HG03139 (cell line): Measurements from ENCODE around the gene RAPGEF3.

ENCODE experiments used
- ATAC-seq: cut with Tn5 transposase; IDR thresholded peaks from one replicate; pipeline ENCODE4 v1.9.1; 2021; ENCODE audit not compliant: unreplicated experiment

Gene RAPGEF3

DNA sequence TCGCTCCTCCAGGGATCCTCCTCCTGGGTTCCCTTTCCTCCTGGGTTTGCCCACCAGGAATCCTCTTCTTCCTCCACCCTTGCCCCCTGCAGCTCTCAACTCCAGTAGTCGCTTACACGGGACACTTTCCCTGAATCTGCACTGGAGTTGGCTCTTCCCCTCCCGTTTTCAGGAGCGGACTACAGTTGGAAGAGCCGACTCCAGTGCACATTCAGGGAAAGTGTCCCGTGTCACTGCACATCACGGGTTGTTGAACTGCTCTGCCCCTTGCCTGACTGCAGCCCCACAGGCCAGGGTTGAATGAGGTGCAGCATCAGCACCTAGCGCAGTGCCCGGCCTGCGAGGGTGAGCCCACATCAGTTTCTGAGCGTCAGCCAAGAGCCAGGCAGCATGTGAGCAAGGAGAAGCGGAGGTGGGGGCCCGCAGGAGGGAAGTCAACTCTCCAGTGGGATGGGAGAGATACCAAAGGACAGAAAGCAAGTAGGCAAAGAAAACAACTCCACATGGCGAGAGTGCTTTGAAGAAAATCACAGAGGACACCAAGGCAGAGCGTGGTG lies 13.1 kb downstream of the RAPGEF3 start:
- ATAC-seq = no peak

DNA sequence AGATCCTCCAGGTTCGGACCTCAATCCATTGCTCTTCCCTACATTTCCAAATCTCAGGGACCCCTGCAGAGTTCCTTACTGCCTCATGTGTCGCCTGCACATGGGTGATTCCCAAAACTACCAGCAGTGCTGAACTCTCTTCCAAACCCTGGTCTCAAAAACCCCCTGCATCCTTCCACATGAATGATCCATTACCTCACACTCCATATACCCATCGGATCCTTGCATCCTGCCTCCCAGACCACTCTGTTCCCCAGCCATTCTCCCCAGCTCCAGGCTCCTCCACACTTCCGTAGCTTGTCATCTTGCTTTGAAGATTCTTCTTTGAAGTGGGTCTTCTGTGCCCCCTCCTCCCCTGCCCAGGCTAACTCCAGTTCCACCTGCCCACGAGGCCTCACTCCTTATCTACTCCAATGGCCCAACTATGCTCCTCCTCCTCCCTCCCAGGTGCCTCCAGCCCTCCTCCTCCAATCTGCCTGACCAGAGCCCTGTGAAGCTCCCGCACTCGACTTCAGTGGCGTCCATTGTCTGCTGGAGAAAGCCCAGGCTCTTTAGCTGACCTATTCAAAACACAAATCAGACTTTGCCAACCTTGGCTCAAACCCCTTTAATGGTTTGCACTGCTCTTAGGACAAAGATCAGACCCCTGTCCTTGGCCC lies 13.8 kb downstream of the RAPGEF3 start:
- ATAC-seq = no peak

DNA sequence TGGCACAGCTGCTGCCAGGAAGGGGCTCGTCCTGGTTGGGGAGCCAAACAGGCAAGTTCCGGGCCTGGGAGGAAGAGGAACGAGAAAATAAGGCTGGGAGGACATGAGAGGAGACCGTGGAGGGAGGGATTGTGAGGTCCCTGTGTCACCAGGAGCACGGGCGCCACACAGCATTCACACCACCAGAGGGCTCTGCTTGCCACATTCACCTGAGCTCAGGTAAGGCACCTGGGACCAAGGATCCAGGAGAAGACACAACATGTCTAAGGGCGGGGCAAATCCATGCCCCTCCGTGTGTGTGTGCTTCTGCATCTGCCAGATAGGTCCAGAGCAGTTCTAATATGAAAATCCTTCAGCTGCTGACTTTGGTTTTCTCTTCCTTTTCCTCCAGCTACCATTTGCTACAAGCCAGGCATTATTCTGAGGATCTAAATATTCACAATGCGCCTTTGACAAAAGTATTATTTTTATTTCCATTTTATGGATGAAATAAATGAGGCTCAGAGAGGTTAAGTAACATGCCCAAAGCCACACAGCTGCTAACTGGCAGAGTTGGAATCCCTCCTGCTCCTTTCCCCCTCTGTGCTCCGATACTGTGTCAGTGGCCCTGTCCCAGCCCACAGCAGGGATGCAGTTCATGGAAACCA lies 14.6 kb downstream of the RAPGEF3 start:
- ATAC-seq = no peak

DNA sequence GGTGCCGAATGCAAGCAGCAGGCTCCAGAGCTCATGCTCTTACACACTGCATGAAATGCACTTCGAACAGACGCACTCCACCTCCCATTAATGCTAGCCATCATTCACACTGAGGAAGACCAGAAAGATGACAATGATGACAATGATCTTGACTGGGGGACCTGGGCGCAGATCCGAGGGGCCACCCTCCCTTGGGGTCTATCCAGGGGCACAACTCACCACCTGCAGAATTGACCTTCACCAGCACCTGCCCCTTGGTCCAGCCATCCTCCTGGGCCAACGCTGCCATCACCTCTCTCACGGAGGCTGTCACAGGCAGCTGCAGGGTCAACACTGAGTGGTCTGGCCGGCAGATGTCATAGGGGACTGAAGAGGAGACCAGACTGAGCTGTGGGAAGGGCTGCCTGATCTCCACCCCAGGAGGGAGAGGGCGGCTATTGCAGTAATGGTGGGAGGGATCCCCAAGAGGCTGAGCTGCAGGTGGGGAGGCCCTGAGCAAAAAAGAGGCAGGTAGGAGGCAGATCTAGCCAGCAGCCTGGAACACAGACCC lies 15.3 kb downstream of the RAPGEF3 start:
- ATAC-seq = no peak

DNA sequence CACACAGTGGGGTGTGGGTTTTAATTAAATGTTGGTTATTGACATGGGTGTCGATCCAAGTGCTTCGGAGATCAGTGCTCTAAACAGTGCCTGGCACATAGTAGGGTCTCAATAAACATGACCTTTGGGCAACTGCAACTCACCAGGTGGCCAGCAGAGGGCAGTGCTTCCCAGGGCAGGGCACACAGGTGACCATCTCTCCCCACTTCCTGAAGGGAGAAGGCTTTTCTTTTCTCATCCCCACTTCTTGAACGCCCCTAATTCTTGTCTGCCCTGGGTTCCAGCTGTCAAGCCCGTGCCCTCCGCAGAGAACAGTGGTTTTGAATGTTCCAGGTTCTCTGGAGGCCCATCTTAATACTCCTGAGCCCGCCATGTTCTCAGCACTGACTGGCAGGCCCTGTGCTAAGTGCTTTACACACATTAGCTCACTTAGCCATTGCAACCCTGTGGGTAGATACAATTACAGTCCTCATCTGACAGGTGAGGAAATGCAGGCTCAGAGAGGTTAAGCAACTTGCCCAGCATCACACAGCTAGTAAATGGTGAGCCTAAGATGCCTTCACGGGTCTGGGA lies 16.3 kb downstream of the RAPGEF3 start:
- ATAC-seq = no peak

DNA sequence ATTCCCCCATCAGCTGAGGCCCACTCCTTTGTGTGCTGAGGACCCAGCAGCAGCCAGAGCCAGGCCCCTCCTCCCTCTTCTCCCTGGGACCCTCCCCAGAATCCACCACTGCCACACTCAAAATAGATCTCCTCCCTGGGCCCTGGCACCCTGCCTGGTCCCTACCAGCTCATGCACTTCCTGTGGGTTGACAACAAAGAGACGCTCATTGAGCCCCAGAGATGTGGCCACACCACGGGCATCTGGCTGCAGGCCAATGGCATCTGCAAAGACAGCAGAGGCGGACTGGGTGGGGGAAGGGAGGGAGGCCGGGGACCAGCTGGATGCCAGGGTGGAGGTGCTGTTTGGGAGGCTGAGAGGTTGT lies 17.4 kb downstream of the RAPGEF3 start:
- no peak for ATAC-seq

DNA sequence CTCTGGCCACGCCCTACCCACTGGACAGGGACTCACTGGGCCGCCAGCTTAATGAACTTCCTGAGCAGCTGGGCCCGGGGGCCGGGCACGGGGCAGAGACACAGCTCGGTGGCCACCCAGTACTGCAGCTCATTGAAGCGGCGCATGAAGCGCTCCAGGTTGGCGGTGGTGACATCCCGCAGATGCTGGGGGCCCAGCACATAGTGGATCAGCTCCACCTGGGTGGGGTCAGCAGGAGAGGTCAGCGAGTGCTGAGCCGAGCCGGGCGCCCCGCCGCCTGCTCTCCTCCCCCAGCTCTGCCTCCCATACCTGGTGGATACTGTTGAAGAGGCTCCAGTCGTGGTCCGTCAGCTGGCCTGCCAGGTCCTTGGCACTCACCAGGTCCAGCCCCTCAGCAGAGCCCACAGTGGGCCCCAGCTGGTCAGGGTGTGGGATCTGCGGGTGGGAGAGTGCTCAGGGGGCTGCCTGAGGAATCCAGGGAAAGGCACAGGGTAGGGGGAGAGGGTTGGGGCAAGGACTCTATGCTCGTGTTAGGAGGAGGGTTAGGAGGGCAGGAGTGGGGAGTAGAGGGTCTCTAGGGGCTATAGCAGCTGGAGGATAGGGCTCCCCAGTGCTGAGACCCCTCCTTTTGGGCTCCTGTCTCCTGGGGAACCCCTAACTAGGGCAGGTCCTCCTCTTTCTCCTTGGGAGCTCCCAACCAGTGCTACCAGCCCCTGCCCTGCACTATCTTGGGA lies 17.9 kb downstream of the RAPGEF3 start:
- peak; percentile 39 for ATAC-seq

DNA sequence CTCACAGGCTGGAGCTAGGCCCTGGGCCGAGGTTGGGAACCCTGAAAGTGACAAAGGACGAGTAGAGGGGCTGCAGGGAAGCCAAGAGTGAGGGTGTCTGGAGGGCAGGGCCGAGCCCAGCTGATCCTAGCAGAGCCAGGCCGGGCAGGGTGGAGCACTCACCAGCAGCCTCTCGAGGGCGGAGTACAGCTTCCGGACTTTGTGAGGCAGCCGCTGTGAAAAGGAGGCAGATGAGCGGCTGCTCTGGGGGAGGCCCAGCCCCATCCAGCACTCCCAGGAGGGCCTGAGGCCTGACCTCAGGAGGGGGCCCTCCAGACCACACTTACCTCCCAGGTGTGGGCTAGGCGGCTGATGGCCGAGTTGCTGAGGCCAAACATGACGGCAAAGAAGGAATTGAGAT lies 18.7 kb downstream of the RAPGEF3 start:
- ATAC-seq = peak; percentile 57

DNA sequence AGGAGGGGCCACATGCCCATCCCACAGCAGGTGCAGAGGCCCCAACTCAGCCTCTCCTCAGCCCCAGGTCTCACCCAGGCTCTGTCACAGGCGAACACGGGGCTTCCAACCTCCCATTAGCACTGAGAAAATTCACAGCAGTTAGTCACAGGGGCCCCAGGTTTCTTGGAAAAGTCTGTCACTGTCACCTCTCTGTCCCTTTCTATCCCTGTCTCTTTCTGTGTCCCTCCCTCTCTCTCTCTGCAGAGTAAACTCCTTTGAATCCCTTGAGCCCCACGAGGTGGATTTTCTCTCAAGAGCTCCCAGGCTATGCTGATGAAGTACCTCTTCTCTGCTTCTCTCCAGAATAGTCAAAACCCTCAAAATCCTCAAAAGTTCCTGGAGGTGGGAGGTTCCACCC lies 19.4 kb downstream of the RAPGEF3 start:
- ATAC-seq = no peak

DNA sequence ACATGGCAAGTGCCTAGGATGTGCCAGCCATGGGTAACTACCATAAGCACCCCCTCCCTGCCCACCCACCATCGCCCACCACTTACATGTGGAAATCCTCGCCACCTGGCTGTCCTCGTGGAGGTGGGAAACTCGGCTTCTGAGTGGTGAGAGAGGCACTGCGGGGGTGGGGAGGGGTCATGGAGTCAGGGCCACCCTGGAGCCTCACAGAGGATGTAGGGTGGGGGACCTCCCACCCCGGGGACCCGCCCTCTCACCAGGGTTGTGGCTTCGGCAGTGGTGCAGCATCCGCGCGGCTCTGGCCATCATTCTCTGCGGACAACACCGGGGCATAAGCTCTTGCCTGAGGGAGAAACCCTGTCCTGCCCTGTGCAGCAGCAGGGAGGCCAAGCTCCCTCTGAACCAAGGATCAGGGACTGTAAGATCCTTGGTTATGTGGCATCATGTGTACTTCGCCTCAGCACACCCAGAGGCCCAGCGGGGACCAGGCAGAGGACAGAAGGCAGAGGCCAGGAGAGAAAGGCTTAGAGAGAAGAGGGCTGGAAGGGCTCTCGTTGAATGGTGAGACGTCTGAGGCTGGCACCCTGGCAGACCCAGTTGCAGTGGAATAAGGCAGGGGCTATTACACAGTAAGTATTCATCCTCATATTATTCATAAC lies 20.6 kb downstream of the RAPGEF3 start:
- ATAC-seq = no peak

DNA sequence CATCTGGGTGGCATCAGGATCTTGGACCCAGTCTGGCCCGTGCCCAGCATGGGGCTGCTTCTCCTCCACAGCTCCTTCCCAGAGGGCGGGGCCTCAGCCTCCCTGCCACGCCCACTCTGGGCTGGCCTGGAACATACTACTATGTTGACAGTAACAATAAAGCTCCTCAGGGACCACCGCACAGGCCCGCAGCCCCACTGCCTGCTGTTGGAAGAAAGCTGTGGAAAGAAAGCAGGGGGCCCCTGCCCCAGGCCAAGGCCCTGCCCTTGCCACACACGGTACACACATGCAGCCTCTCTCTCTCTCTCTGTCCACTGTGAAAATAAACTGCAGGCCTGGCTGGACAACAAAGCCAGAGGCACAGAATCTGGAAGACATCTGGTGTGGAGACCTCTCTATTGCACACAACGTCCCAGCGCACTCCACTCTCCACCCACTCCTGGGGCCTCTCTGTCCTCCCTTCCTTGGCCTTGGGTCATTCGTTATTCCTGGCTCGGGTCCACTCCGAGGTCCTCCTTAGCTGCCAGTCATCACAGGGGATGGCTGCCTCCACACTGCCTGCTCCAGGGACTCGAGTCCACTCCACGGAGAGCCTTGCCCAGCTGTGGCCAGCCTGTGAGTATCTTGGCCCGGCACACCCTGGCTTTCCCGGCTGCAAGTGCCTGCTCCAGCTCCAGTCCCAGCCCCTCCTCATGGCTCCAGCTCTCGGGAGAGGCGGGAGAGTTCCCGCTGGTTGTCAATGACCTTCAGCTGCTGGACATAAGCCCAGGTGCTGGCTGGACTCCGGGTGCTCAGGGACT lies 21.6 kb downstream of the RAPGEF3 start:
- no peak for ATAC-seq

DNA sequence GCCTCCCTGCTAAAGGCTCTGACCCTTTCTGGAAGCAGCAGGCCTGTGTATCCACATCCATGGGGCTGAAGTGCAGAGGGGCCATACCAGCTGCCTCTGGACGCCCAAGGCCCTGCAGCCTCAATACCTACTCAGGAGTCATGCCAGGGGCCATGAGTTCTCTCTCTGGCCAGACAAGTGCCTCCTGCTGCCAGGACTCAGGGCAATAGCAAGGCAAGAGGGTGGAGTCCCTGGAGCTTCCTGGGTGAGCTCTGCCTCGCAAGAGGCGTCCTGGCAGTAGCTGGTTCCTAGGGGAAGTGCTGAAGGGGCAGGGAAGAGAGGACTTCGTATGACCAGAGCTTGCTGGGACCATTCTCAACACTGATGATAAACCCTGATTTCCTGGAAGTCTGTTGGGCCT lies 22.5 kb downstream of the RAPGEF3 start:
- no peak for ATAC-seq

DNA sequence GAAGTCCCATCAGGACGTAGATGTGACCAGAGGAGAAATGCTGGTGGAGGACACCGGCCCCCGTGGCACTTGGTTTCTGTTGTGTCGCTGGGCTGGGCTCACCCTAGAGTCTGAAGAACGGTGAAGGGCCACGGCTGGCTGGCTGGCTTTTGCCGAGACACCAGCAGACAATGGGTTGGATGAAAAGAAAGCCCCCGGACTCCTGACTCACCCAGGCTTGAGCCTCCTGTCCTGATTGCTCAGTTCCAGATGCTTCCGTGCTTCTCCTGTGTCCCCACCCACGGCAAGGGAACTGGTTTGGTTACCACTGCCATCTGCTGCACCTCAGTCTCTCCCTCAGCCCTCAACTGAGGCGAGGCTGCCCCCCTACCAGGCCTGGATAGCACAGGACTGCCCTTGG lies 23.0 kb downstream of the RAPGEF3 start:
- no peak for ATAC-seq

DNA sequence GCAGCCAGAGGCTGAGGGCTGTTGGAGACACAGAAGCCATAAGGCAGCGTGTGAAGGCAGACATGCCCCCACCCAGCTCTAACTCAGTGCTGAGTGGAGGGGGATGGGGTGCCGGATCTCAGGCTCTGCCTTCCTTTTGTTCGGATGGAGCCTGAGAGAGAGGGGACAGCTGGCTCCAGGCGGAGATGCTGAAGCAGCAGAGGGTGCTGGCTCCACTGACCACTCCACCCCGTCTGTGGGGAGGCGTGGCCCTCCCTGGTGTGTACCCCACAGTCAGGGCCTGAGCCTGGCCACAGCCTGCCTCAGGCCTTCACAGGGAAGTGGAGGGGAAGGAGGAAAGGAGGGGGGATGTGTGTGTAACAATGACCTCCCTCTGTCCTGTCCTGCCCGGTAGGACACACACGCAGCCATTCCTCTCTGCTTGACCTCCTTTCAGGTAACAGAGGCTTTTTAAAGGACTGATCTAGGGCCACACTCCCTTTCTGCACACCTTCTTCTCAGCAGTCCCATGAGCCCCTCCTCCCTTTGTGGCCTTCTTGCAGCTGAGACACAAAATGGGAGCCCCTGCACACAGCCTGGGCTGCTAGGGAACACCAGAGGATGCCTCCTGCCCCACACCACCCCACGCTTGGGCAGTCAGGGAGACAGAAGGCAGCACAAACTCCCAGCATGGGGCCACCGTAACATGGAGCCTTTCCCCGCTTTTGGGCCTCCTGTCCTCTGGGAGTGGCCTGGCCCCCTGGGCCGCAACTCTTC lies 23.8 kb downstream of the RAPGEF3 start:
- no peak for ATAC-seq

DNA sequence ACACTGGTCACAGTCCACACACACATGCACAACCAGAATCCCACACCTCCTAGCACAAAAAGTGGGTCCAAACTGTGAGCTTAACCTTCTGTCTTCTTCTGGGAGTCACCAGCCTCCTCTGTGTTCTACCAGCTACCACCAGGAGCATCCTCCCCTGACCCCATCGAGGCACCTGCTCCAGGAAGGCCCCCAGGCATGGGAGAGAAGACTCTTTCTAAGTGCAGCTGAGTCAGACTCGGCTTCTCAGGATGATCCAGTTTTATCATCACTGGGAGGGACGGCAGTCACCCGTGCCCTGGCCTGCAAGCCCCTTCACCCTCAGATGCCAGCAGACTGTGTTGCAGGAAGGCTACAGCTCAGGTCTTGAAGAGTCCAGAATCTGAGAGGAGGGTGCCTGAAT lies 25.5 kb downstream of the RAPGEF3 start:
- no peak for ATAC-seq

DNA sequence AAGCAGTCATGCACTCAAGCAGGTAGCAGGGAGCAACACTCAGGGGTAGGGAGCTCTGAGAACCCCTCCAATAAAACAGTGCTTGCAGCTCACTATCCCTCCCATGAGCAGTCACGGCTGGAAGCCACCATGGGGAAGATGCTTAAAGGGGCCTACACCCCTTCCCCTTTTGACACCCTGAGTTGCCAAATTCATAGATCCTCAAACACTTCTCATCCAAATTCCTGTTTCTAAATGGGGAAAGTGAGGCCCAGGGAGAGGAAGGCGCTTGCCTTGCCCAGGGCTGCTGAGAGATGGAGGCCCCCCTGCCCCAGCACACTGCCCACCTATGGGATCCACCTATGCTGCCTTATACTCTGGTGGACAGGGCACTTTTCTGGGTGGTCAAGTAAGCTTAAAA lies 26.2 kb downstream of the RAPGEF3 start:
- no peak for ATAC-seq

DNA sequence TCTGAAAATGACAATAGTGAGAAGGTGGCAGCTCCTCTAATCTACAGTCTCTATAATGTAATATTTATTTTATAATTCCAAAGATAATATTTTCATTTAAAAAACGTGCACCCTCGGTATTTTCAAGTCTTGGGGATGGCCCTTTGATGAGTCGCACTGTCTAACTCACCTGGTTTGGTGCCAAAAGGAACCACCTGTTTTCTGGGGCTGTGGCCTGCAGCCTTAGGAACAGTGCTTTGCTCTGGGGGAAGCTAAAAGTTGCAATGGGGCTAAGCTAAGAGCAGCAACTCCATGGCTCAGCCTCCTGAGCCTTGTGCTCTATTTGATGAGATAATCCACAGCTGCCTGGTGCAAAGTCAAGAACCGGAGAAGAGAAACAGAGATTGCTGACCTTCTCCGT lies 27.0 kb downstream of the RAPGEF3 start:
- ATAC-seq = no peak

DNA sequence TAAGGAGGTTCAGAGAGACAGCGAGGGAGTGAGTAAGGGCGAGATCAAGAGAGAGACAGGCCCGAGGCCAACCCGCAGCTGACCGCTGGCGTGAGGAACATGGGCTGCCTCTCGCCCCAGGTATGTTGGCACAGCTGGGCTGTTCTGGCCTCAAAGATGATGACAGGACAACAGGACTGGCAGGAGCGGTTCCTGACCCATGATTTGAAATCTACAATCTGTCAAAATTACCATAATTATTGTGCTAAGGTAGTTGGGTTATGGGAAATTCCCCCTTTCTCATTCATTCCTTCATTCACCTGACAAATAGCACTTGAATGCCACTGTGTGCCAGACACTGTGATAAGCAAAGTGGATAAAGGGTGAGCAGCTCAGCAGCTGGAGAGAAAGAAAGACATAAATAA lies 28.3 kb downstream of the RAPGEF3 start:
- no peak for ATAC-seq

DNA sequence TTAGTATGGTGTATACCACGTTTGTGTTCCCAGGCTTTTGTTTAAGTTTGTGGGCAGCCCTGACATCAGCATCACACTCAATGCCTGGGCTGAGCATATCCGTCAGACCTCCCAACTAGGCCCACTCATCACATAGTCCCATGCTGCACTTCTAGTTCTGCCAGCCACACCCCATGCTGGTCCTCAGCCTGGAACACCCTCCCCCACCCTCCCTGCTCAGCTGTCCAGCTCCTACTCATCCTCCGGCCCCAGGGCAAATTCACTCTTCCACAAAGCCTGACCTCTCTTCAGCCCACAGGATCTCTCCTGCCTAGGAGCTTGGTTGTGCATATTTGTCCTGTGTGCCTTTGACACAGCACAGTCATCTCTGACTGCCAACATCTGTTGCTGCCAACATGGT lies 29.4 kb downstream of the RAPGEF3 start:
- ATAC-seq = no peak
